Stimulated activated memory B cell treated with anti-CD40 and anti-IgM and Interleukin-4, amounts not matched to agents 10 μg/mL and 1 μg/mL and 100 μg/mL, for 72 hours (primary cell): ENCODE measurements around the gene SLC6A11.

ENCODE experiments used
- ATAC-seq: fragments of 150-1000 bp; cut with Tn5 transposase; 2 replicates; pipeline ENCODE4 v1.10.0; 2021
- H3K27ac Mint-ChIP-seq: one replicate; pipeline ENCODE4 v1.8.0; 2022; ENCODE audit warnings: mild to moderate bottlenecking, mixed read lengths
- H3K27me3 Mint-ChIP-seq: one replicate; pipeline ENCODE4 v1.8.0; 2022; ENCODE audit warnings: mixed read lengths
- H3K36me3 Mint-ChIP-seq: one replicate; pipeline ENCODE4 v1.8.0; 2022; ENCODE audit warnings: mixed read lengths
- H3K4me1 Mint-ChIP-seq: one replicate; pipeline ENCODE4 v1.8.0; 2022; ENCODE audit warnings: mixed read lengths
- H3K4me3 Mint-ChIP-seq: one replicate; pipeline ENCODE4 v1.8.0; 2022; ENCODE audit warnings: mild to moderate bottlenecking, moderate library complexity, mixed read lengths
- H3K9me3 Mint-ChIP-seq: one replicate; pipeline ENCODE4 v1.8.0; 2022; ENCODE audit warnings: mixed read lengths

Gene SLC6A11

GRCh38 chr3:10876661-10877060, 60.6 kb downstream of the SLC6A11 start:
- no peaks in the 10 kb centered on the region for H3K36me3 Mint-ChIP-seq
- H3K4me3 Mint-ChIP-seq: no peak overlapping the region
- peaks cover 46% of the 10 kb centered on the region for H3K27me3 Mint-ChIP-seq
- ATAC-seq: no peak
- no peaks in the 10 kb centered on the region for H3K4me1 Mint-ChIP-seq
- no peak overlapping the region for H3K27ac Mint-ChIP-seq
- peaks cover 5% of the 10 kb centered on the region for H3K9me3 Mint-ChIP-seq

- H3K36me3 Mint-ChIP-seq: no peaks in the 10 kb centered on the region
These were observed 66.8 kb downstream of the SLC6A11 start for GRCh38 chr3:10882851-10883250.

GRCh38 chr3:10883478-10884234, 67.6 kb downstream of the SLC6A11 start:
- ATAC-seq: no peak

More at GRCh38 chr3:10882851-10883250, 66.8 kb downstream of the SLC6A11 start:
- H3K27me3 Mint-ChIP-seq: peaks cover 43% of the 10 kb centered on the region
- H3K4me1 Mint-ChIP-seq: no peaks in the 10 kb centered on the region
- ATAC-seq: peak; percentile 28
- H3K9me3 Mint-ChIP-seq: peaks cover 4% of the 10 kb centered on the region
- H3K27ac Mint-ChIP-seq: no peak overlapping the region
- no peak overlapping the region for H3K4me3 Mint-ChIP-seq

GRCh38 chr3:10887015-10887414, 71.0 kb downstream of the SLC6A11 start:
- H3K4me3 Mint-ChIP-seq: no peak overlapping the region
- ATAC-seq: no peak
- no peaks in the 10 kb centered on the region for H3K36me3 Mint-ChIP-seq
- H3K27me3 Mint-ChIP-seq: peaks cover 30% of the 10 kb centered on the region
- no peak overlapping the region for H3K27ac Mint-ChIP-seq
- no peaks in the 10 kb centered on the region for H3K4me1 Mint-ChIP-seq
- H3K9me3 Mint-ChIP-seq: peaks cover 9% of the 10 kb centered on the region

More at GRCh38 chr3:10883478-10884234, 67.6 kb downstream of the SLC6A11 start:
- Mint-ChIP-seq H3K9me3 (peaks cover 4% of the 10 kb centered on the region), H3K27me3 (peaks cover 41% of the 10 kb centered on the region), H3K36me3 (no peaks in the 10 kb centered on the region), H3K27ac (no peak overlapping the region), H3K4me1 (no peaks in the 10 kb centered on the region), H3K4me3 (no peak overlapping the region)

GRCh38 chr3:10888518-10889090, 72.6 kb downstream of the SLC6A11 start:
- Mint-ChIP-seq H3K9me3 (peaks cover 14% of the 10 kb centered on the region), H3K4me3 (no peak overlapping the region), H3K4me1 (no peaks in the 10 kb centered on the region), H3K27me3 (peaks cover 33% of the 10 kb centered on the region), H3K36me3 (no peaks in the 10 kb centered on the region), H3K27ac (no peak overlapping the region)
- peak; percentile 12 for ATAC-seq

GRCh38 chr3:10889206-10889960, 73.4 kb downstream of the SLC6A11 start:
- ATAC-seq: no peak

GRCh38 chr3:10890665-10891064, 74.6 kb downstream of the SLC6A11 start:
- no peaks in the 10 kb centered on the region for H3K36me3 Mint-ChIP-seq
- peaks cover 39% of the 10 kb centered on the region for H3K27me3 Mint-ChIP-seq
- no peak overlapping the region for H3K27ac Mint-ChIP-seq
- no peaks in the 10 kb centered on the region for H3K4me1 Mint-ChIP-seq
- peaks cover 14% of the 10 kb centered on the region for H3K9me3 Mint-ChIP-seq
- no peak for ATAC-seq
- no peak overlapping the region for H3K4me3 Mint-ChIP-seq

More at GRCh38 chr3:10889206-10889960, 73.4 kb downstream of the SLC6A11 start:
- no peaks in the 10 kb centered on the region for H3K4me1 Mint-ChIP-seq
- no peaks in the 10 kb centered on the region for H3K36me3 Mint-ChIP-seq
- H3K9me3 Mint-ChIP-seq: peaks cover 14% of the 10 kb centered on the region
- peaks cover 41% of the 10 kb centered on the region for H3K27me3 Mint-ChIP-seq
- no peak overlapping the region for H3K27ac Mint-ChIP-seq
- H3K4me3 Mint-ChIP-seq: no peak overlapping the region

- no peak overlapping the region for H3K27ac Mint-ChIP-seq
- no peaks in the 10 kb centered on the region for H3K36me3 Mint-ChIP-seq
- H3K4me3 Mint-ChIP-seq: no peak overlapping the region
- ATAC-seq: no peak
- no peaks in the 10 kb centered on the region for H3K4me1 Mint-ChIP-seq
- peaks cover 10% of the 10 kb centered on the region for H3K9me3 Mint-ChIP-seq
- peaks cover 23% of the 10 kb centered on the region for H3K27me3 Mint-ChIP-seq
These were observed 76.6 kb downstream of the SLC6A11 start for GRCh38 chr3:10892622-10893021.

GRCh38 chr3:10901296-10901945, 85.4 kb downstream of the SLC6A11 start:
- peaks cover 9% of the 10 kb centered on the region for H3K27me3 Mint-ChIP-seq
- H3K4me1 Mint-ChIP-seq: no peaks in the 10 kb centered on the region
- peak; percentile 27 for ATAC-seq
- H3K4me3 Mint-ChIP-seq: no peak overlapping the region
- H3K36me3 Mint-ChIP-seq: peaks cover 2% of the 10 kb centered on the region
- H3K9me3 Mint-ChIP-seq: peaks cover 12% of the 10 kb centered on the region
- no peak overlapping the region for H3K27ac Mint-ChIP-seq

- Mint-ChIP-seq H3K9me3 (peaks cover 23% of the 10 kb centered on the region), H3K27ac (no peak overlapping the region), H3K36me3 (peaks cover 5% of the 10 kb centered on the region), H3K4me1 (no peaks in the 10 kb centered on the region), H3K27me3 (peaks cover 3% of the 10 kb centered on the region), H3K4me3 (no peak overlapping the region)
- no peak for ATAC-seq
These were observed 91.2 kb downstream of the SLC6A11 start for GRCh38 chr3:10907262-10907661.

GRCh38 chr3:10910367-10910766, 94.3 kb downstream of the SLC6A11 start:
- Mint-ChIP-seq H3K27me3 (peaks cover 10% of the 10 kb centered on the region), H3K4me1 (no peaks in the 10 kb centered on the region), H3K27ac (no peak overlapping the region), H3K4me3 (no peak overlapping the region), H3K9me3 (peaks cover 23% of the 10 kb centered on the region), H3K36me3 (peaks cover 5% of the 10 kb centered on the region)
- ATAC-seq: no peak

GRCh38 chr3:10911350-10912002, 95.4 kb downstream of the SLC6A11 start:
- Mint-ChIP-seq H3K4me3 (no peak overlapping the region), H3K9me3 (peaks cover 16% of the 10 kb centered on the region), H3K4me1 (no peaks in the 10 kb centered on the region), H3K36me3 (peaks cover 2% of the 10 kb centered on the region), H3K27ac (no peak overlapping the region), H3K27me3 (peaks cover 10% of the 10 kb centered on the region)
- ATAC-seq: no peak

- Mint-ChIP-seq H3K9me3 (peaks cover 7% of the 10 kb centered on the region), H3K36me3 (no peaks in the 10 kb centered on the region), H3K27ac (no peak overlapping the region), H3K27me3 (peaks cover 15% of the 10 kb centered on the region), H3K4me1 (no peaks in the 10 kb centered on the region), H3K4me3 (no peak overlapping the region)
- no peak for ATAC-seq
These were observed 96.8 kb downstream of the SLC6A11 start for GRCh38 chr3:10912786-10913185.

- Mint-ChIP-seq H3K27ac (no peak overlapping the region), H3K4me1 (no peaks in the 10 kb centered on the region), H3K4me3 (no peak overlapping the region)
These were observed 99.3 kb downstream of the SLC6A11 start for GRCh38 chr3:10915376-10915775.

GRCh38 chr3:10917176-10917575, 101.1 kb downstream of the SLC6A11 start:
- no peaks in the 10 kb centered on the region for H3K36me3 Mint-ChIP-seq
- H3K9me3 Mint-ChIP-seq: peaks cover 7% of the 10 kb centered on the region
- no peak overlapping the region for H3K27ac Mint-ChIP-seq
- H3K4me1 Mint-ChIP-seq: no peaks in the 10 kb centered on the region
- no peak overlapping the region for H3K4me3 Mint-ChIP-seq
- no peak for ATAC-seq
- H3K27me3 Mint-ChIP-seq: peaks cover 41% of the 10 kb centered on the region

More at GRCh38 chr3:10915376-10915775, 99.3 kb downstream of the SLC6A11 start:
- H3K36me3 Mint-ChIP-seq: no peaks in the 10 kb centered on the region
- H3K9me3 Mint-ChIP-seq: no peaks in the 10 kb centered on the region
- ATAC-seq: no peak
- H3K27me3 Mint-ChIP-seq: peaks cover 28% of the 10 kb centered on the region
